Bone marrow (tissue), 2 donors: ENCODE data around the gene NLGN4X.

Source experiments
- DNase-seq, 2 donors: peaks; one replicate each; lab custom pipeline; 2025; lab: John Stamatoyannopoulos, UW

The NLGN4X gene

GRCh38 chrX:6228720-6229119 is at the start of gene NLGN4X:
Gene NLGN4X (minus strand): TSS chrX:6228867. CDS start chrX:6151466, 77,401 bp downstream.
- DNase-seq = no peak

- DNase-seq = no peak
Measured at GRCh38 chrX:6266041-6266440, 37.4 kb upstream of the NLGN4X start.

GRCh38 chrX:6262959-6263358 is 34.3 kb upstream of the NLGN4X start:
- DNase-seq = no peak

- DNase-seq = no peak
Measured at GRCh38 chrX:6257025-6257424, 28.4 kb upstream of the NLGN4X start.

DNA sequence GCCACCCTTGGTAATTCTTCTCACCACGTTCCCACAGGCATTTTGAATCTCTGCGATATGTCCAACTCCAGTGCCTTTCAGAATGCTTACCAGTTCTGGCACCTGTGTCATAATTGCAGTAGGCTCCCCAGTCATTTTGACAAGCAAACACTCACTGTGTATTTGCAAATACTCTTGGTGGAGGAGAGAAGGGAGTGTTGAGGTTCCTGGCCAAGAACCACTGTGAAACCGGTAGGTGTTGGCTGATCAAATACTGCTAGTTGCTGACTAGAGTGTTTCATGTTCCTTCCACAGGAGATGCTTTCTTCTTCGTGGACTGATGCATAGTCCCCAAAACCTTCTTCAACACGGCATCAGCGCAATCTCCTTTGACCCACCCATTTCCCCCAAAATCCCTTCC is 16.0 kb upstream of the NLGN4X start:
- no peak for DNase-seq

GRCh38 chrX:6238576-6238975 is 9.9 kb upstream of the NLGN4X start:
- no peak for DNase-seq

- DNase-seq = no peak
Measured at GRCh38 chrX:6227935-6228334, 732 bp downstream of the NLGN4X start.

DNA sequence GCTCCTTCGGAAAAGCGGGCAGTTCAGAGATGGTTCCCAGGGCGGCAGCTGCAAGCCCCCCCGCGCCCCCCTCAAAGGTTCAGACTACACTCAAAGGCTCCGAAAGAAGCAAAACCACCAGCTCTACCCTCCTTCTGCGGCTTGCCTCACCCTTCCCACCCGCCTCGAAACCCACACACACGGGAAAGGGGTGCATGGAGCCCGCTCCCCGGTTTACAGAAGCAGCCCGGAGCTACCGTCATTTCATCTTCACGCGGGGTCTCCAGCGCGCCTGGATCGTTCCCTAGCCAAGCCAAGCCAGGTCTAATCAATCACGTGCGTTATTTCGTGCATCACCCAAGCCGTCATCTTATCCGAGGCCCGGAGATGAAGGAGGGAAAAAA is 1.2 kb downstream of the NLGN4X start:
- DNase-seq = no peak

- no peak for DNase-seq
Measured at GRCh38 chrX:6226596-6227452, 1.8 kb downstream of the NLGN4X start.

GRCh38 chrX:6225911-6226595 is 2.6 kb downstream of the NLGN4X start:
- no peak for DNase-seq

GRCh38 chrX:6225288-6225910 is 3.3 kb downstream of the NLGN4X start:
- no peak for DNase-seq

GRCh38 chrX:6223516-6223915 is 5.2 kb downstream of the NLGN4X start:
- no peak for DNase-seq

- DNase-seq = no peak
Measured at GRCh38 chrX:6210230-6210629, 18.4 kb downstream of the NLGN4X start.

GRCh38 chrX:6203462-6204215 is 25.0 kb downstream of the NLGN4X start:
- DNase-seq = no peak

GRCh38 chrX:6199486-6199885 is 29.2 kb downstream of the NLGN4X start:
- DNase-seq = no peak

- DNase-seq = no peak
Measured at GRCh38 chrX:6187256-6187655, 41.4 kb downstream of the NLGN4X start.

GRCh38 chrX:6184900-6185515 is 43.7 kb downstream of the NLGN4X start:
- no peak for DNase-seq

DNA sequence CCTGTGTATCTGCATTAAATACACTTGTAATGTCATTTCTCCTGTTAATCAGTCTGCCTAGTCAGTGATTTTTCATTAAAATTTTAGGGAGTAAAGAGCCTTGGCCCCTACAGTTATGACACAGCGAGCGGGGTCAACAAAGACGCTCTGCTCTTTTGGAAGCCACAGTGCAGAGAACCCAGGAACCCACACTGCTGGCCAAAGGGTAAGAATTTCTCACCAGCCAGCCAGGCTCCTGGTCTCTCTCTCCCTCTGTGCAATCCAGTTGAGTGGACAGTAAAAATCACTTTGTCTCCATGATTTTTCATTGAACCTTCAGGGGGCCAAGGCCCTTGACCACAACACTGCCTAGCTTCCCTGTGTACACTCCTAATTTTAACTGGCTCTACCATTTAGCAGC is 52.8 kb downstream of the NLGN4X start:
- DNase-seq = no peak

DNA sequence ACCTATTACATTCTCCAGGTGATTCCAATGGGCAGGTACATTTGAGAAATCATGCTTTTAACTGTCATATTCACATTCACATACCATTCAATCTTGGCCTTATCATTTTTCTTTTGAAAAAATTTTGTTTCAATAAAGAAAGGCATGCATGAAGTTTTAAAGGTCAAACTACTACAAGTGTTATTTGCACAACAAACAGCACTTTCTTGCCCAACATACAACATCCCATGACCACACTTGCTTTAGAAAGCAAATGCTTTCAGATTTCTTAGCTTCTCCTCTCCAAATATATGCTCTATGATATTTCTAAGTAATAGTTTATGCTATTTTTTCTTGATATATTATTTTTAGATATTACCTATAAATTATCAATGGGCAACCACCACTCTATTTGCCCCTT is 58.2 kb downstream of the NLGN4X start:
- no peak for DNase-seq

- no peak for DNase-seq
Measured at GRCh38 chrX:6169407-6169806, 59.3 kb downstream of the NLGN4X start.

DNA sequence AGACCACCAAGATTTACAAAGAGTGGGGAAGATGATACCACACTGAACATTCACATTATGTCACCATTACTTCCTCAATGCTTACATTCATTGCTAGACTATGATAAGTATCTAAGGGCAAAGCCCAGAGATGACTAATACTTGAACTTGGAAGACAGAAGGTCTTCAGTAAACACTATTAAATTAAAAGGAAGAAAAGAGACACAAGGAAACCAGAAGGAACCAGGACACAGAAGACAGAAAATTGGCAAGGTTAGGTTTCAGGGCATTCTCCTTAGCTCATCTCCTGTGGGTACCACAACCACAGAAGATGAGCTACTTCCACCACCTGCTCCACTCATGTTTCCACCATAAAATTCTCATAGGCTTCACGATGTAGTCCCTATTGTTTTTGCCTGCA is 64.9 kb downstream of the NLGN4X start:
- DNase-seq = no peak

GRCh38 chrX:6159468-6159867 is 69.2 kb downstream of the NLGN4X start:
- DNase-seq = no peak
